Activated CD4-positive, alpha-beta T cell treated with anti-CD3 and anti-CD28 coated beads, Interleukin-2, amount 50 U/mL, for 48 hours (primary cell): ENCODE measurements around the gene CENPM.
"Not testable (repeated sequence)": the region's sequence is repeated elsewhere in the genome, so short reads cannot be mapped to it uniquely, and the experiment has no call there.

ENCODE experiments used
- DNase-seq, 2 experiments: peaks; one replicate each; pipeline ENCODE4 v3.0.0-alpha.2; 2020

Gene CENPM

DNA sequence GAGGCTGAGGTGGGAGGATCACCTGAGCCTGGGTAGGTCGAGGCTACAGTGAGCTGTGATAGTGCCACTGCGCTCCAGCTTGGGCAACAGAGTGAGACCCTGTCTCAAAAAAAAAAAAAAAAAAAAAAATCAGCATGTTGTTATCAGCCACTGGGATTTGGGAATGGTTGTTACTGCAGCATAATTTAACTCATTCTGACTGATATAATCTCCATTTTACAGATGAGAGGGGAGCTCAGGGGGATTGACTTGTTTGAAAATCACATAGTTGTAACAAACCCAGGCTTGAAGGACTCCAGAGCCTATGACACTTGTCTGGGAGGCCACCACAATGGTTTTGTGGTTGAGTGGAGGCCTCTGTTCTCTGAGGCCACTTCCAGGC is 19.3 kb upstream of the CENPM start:
- no peak for DNase-seq

GRCh38 chr22:41964112-41964491 is 17.1 kb upstream of the CENPM start:
- DNase-seq, result no peak

GRCh38 chr22:41963453-41964111 is 16.6 kb upstream of the CENPM start:
- DNase-seq, result no peak

DNA sequence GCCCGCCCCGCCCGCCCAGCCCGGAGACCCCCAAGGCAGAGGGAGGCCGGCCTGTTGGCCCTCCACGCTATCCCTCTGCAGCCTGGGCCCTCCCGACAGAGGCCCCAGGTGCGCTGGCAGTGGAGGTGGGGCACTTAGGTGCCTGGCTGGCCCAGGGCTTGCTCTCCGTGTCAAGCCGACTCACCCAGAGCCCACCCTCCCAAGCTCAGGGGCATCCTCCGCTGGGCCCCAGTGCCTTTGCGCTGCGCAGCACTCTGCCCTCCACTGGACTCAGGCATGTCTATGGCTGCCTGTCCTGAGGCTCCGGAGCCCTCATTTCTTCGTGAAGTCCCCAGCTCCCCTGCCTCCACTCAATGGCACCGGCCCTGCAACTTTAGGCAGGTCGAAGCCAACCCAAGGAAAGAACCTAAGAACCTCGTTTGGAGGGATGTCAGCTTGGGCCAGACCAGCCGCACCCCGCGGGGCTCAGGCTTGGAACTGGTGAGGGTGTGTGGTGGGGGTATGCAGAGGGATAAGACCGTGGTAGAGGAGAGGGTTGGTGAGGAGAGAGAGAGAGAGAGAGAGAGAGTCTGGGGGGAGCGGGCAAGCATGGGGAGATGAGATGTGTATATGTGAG is 11.1 kb upstream of the CENPM start:
- no peak for DNase-seq

- no peak for DNase-seq
Observed at GRCh38 chr22:41952713-41953112, 5.8 kb upstream of the CENPM start.

GRCh38 chr22:41951898-41952474 is 5.0 kb upstream of the CENPM start, which contains the start of gene SMIM45:
Gene SMIM45, plus strand, starts transcription at chr22:41952150.
- no peak for DNase-seq

DNA sequence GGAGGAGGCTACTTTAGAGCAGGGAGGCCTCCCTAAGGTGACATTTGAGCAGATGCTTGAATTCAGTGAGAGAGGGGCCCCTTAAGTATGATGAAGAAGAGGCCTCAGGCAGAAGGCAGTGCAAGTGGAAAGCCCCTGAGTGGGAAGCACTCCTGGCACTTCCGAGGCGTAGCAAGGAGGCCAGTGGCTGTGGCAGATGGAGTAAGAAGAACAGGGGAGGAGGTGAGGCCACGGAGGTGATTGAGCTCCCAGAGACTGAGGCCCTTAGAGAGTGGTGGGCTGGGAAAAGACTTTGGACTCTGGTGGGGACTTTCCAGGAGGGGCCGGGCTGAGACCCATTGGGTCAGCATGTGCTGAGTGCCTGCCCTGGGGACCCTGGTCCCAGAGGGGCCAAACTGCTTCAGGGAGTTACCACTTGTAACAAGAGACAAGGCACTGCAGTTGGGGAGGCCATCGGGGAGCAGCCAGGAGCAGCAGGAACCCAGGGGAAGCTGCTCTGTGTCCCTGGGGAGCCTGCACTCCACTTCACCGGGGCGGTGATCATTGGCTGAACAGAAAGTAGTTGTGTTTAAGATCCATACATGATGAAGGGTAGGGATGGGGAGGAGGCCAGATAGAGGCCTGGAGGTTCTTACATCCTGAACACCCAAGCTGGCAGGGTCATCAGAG is 2.5 kb upstream of the CENPM start:
- no peak for DNase-seq

DNA sequence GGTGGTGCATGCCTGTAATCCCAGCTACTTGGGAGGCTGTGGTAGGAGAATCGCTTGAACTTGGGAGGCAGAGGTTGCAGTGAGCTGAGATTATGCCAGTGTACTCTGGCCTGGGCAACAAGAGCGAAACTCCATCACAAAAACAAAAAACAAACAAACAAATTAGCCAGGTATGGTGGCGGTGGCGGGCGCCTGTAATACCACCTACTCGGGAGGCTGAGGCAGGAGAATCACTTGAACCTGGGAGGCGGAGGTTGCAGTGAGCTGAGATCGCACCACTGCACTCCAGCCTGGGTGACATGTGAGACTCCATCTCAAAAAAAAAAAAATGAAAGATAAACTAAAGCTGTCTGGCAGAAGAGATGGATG is 2.0 kb upstream of the CENPM start:
- DNase-seq, result not testable (repeated sequence)

DNA sequence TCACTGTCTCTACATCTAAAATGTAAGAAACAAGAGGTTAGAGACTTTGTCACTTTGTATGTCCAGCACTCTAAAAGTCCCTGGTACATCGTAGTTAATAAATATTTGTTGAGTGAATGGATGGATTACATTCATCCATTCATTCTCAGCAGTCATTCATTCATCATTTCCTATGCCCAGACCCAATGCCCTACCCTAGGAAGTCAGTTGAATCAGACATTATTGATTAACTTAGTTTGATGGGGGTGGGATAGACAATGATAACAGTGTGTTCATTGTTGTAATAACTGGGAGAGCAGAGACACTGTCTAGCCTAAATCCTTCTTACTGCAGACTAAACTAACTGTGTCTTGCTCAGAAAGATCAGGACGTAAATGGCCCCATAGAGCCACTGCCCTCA is 1.2 kb upstream of the CENPM start:
- DNase-seq, result no peak

GRCh38 chr22:41947424-41948080 is 600 bp upstream of the CENPM start:
- no peak for DNase-seq

DNA sequence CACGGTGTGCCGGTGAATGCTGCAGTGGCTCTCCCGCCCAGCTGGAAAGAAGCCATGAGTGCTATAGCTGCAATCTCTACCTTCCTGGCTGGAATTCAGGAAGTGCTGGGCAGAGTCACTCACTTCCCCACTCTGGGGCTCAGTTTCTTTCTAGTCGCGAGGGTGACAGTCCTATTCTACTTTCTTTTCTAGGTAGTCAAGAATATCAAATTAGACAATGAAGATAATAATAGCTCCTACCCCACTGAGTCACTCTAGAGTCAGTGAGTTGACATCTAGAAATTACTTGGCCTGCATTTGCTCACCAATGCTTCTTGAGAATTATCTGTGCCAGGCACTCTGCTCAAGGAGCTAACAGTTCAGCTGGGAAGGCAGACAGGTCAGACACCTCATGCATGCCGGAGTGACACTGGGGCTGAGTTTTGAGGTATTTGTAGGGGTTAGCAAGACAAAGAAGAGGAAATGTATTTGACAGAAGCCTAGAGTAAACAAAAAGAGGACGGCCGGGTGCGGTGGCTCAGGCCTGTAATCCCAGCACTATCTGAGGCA is 3.2 kb downstream of the CENPM start:
- peak in 1 of 2 experiments; percentile 45 for DNase-seq

DNA sequence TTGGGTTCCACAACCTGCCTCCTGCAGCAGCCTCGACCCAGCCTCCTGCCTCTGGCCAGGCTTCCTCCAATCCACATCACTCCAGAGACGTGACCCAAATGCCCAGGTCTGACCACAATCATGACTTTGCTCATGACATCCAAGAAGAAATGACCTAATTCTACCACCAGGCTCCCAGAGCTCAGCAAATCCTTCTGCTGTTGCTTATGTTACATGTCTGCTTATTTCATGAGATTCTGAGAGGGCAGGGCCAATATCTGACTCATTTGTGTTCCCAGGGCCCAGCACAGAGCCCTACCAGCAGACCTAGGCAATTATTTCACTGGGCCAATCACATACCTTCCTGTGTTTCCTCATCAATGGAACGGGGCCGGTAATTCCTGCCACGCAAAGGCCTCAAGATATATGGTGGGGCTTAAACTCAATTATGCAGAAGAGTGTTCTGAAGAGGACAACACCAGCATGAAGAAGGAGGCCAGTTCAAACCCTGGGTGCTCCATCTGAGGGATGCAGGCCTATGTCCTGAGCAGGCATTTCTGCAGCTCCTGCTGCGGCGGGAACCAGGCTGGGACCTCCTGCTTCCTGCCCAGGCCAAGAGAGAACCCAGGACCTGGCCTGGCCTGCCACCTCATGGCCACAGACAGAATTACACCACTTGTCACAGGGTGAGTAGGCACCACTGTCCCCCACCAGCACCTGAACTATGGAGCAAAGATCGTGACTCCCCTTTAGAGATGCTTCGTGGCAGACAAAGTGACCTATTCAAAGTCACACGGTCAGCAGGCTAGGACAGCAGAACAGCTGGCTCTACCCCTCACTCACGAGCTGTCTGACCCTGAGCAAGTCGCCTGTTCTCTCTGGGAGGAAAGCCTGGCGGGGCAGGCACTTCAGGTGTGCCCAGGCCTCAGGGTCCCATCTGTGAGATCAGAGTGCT is 5.9 kb downstream of the CENPM start:
- peak; percentile 84 to 88 for DNase-seq

- peak; percentile 96 to 98 for DNase-seq
Observed at GRCh38 chr22:41939981-41940831, 6.7 kb downstream of the CENPM start.

DNA sequence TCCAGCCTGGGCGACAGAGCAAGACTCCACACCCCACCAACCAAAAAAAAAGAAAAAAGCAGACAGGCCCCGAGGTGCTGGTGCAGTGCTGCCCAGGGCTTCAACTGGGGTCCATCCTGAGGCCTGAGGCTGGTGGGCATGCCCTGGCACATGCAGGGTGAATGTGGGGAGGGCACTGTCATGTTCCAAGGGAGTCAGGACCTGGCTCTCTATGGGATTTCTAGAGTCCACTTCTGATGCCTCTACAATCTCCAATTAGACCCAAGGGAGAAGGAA is 10.1 kb downstream of the CENPM start:
- DNase-seq, result no peak

DNA sequence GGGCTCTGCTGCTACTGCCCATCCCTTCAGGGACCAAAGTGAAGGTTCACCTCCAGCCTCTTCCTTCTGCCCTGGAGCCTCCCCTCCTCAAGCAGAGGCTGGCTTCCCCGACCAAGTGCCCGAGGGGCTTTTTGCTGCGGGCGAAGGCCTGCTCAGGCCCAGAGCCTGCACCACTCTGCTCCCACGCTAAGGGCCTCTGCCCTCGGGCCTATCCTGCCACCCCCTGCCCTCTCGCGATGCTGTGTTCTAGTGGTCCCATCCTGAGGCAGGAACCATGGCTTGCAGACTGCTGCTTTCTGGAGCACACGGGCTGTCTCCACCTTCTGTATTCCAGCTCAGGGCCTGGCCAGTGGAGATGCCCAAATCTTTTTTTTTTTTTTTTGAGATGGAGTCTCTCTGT is 11.4 kb downstream of the CENPM start:
- DNase-seq, result no peak

- DNase-seq, result no peak
Observed at GRCh38 chr22:41935015-41935351, 12.0 kb downstream of the CENPM start.

DNA sequence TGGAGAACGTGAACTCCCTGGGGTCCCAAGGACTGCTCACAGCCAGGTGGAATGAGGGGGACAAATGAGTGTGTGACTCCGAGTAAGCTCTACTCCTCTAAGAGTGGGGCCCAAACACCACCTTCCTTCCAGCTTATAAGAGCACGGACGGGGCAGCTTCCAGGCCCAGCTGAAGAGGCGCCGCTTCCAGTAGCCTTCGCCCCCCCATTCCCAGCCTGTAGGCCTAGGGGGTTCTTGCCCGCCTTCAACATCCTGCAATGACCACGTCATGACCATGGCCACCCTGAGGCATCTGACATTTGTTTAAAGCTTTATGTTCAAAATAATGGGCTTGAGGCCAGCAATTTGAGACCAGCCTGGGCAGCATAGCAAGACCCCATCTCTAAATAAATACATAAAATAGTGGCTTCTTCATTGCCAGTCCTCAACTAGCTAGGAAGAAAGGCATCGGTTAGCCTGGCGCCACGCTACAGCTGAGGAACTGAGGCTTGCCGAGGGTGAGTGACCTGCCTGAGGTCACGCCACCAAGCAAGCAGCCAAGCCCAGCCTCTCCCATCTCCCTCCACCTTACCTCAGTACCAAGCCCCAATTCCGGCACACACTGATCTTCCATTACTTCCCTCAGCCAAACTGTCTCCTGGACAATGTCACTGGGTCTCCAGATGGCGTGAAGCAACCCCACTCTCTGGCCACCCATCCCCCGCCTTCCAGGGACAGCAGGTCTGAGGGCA is 12.5 kb downstream of the CENPM start:
- DNase-seq, result no peak

- DNase-seq, result no peak
Observed at GRCh38 chr22:41933411-41934177, 13.4 kb downstream of the CENPM start.

- no peak for DNase-seq
Observed at GRCh38 chr22:41932353-41932752, 14.6 kb downstream of the CENPM start.

GRCh38 chr22:41931701-41932269 is 15.2 kb downstream of the CENPM start:
- DNase-seq, result no peak
